HepG2 (cell line): Measurements from ENCODE around the gene AS3MT. TPM values are rescaled to one million over a fixed set of nuclear protein-coding genes. Genes with fewer than 3 reads are reported as not detected.

ENCODE experiments used
- ASH2L ChIP-seq: fragments of 300-600, 200-600 bp; sonication (generic); IDR thresholded peaks from 2 replicates; pipeline ENCODE4 v1.7.0; 2017; ENCODE audit warnings: low read depth, mild to moderate bottlenecking, moderate library complexity, mixed read lengths, low read length; ENCODE audit not compliant: insufficient read length
- DMAP1 ChIP-seq: IDR thresholded peaks from 2 replicates; pipeline ENCODE4 v1.6.1; 2016
- E2F5 ChIP-seq: sonication (generic); formaldehyde crosslinking; conservative IDR thresholded peaks from 2 replicates; pipeline ENCODE4 v1.4.0; 2020; ENCODE audit warnings: missing genetic modification reagents
- EEA1 ChIP-seq: sonication (generic); formaldehyde crosslinking; IDR thresholded peaks from 2 replicates; pipeline ENCODE4 v1.5.1; 2020; ENCODE audit warnings: mild to moderate bottlenecking, missing genetic modification reagents, borderline replicate concordance
- GABPB1 ChIP-seq: IDR thresholded peaks from 2 replicates; pipeline ENCODE4 v1.6.1; 2016; ENCODE audit warnings: mild to moderate bottlenecking, missing genetic modification reagents, moderate library complexity, missing compliant biosample characterization
- IRF2 ChIP-seq: IDR thresholded peaks from 2 replicates; pipeline ENCODE4 v1.6.1; 2018; ENCODE audit warnings: missing genetic modification reagents, missing compliant biosample characterization
- KAT7 ChIP-seq: IDR thresholded peaks from 2 replicates; pipeline ENCODE4 v1.6.1; 2018; ENCODE audit warnings: borderline replicate concordance, missing compliant biosample characterization
- KLF11 ChIP-seq: IDR thresholded peaks from 2 replicates; pipeline ENCODE4 v1.6.1; 2016; ENCODE audit warnings: missing compliant biosample characterization
- MTF1 ChIP-seq: sonication (generic); formaldehyde crosslinking; IDR thresholded peaks from 2 replicates; pipeline ENCODE4 v1.5.0; 2020; ENCODE audit warnings: missing genetic modification reagents
- MXD1 ChIP-seq: sonication (generic); formaldehyde crosslinking; IDR thresholded peaks from 2 replicates; pipeline ENCODE4 v1.4.0; 2020; ENCODE audit warnings: mild to moderate bottlenecking, missing genetic modification reagents
- NR3C1 ChIP-seq: sonication (generic); formaldehyde crosslinking; IDR thresholded peaks from 2 replicates; pipeline ENCODE4 v1.4.0; 2020; ENCODE audit warnings: missing genetic modification reagents
- PAXIP1 ChIP-seq: sonication (generic); formaldehyde crosslinking; conservative IDR thresholded peaks from 2 replicates; pipeline ENCODE4 v1.4.0; 2020; ENCODE audit warnings: mild to moderate bottlenecking, missing genetic modification reagents, moderate library complexity
- RAD21 ChIP-seq: fragments of 450-650 bp; formaldehyde crosslinking; IDR thresholded peaks from 2 replicates; pipeline ENCODE4 v1.5.0; 2020; ENCODE audit warnings: mild to moderate bottlenecking
- TAF1 ChIP-seq: sonication (generic); formaldehyde crosslinking; IDR thresholded peaks from 2 replicates; pipeline ENCODE4 v1.4.0; 2020; ENCODE audit warnings: missing genetic modification reagents
- ZBTB2 ChIP-seq: sonication (generic); formaldehyde crosslinking; IDR thresholded peaks from 2 replicates; pipeline ENCODE4 v1.8.0; 2022; ENCODE audit warnings: low read depth, missing genetic modification reagents
- ZNF24 ChIP-seq: fragments of 450-650 bp; IDR thresholded peaks from 2 replicates; pipeline ENCODE4 v1.6.1; 2017; ENCODE audit warnings: antibody characterized with exemption, mild to moderate bottlenecking
- ZNF432 ChIP-seq: sonication (generic); formaldehyde crosslinking; IDR thresholded peaks from 2 replicates; pipeline ENCODE4 v1.5.0; 2020; ENCODE audit warnings: missing genetic modification reagents, mild to moderate bottlenecking, borderline replicate concordance
- ZNF597 ChIP-seq: sonication (generic); formaldehyde crosslinking; IDR thresholded peaks from 2 replicates; pipeline ENCODE4 v1.5.0; 2020; ENCODE audit warnings: missing genetic modification reagents
- ZNF740 ChIP-seq: sonication (generic); formaldehyde crosslinking; IDR thresholded peaks from 2 replicates; pipeline ENCODE4 v1.4.0; 2020; ENCODE audit warnings: missing genetic modification reagents
- ZNF782 ChIP-seq: sonication (generic); formaldehyde crosslinking; IDR thresholded peaks from 2 replicates; pipeline ENCODE4 v1.4.0; 2020; ENCODE audit warnings: missing genetic modification reagents, mild to moderate bottlenecking, borderline replicate concordance
- polyA plus RNA-seq, 8 experiments: library from polyadenylated mRNA; depleted of rRNA in 3 of 8; stranded (reverse) in 7 of 8; unstranded in 1 of 8; fragments of >200 nt; fragmentation: Illumina TruSeq in 4 of 8; extraction: Trizol in 4 of 8; gene quantifications; 2 replicates each; pipeline versions ENCODE4 v1.2.1 to v1.2.3, GENCODE V29; 2011 to 2016; ENCODE audit warnings: low read depth in 4 of 8, missing spikeins in 1 of 8, mixed read lengths in 1 of 8; ENCODE audit not compliant: insufficient read depth in 1 of 8
- total RNA-seq, 5 experiments: library from RNA; depleted of rRNA; stranded (reverse); fragments of >200 nt; fragmentation: Illumina TruSeq; extraction: Trizol; gene quantifications; 2 replicates each; pipeline ENCODE4 v1.2.3, GENCODE V29; 2016; ENCODE audit warnings: low read depth in 1 of 5

Gene AS3MT
- total and polyA plus RNA-seq, 2 of the 13 experiments (the other 11 are each of a cell fraction or from before 2014, with no cell fraction given) = 8.7 to 17.4 TPM

GRCh38 chr10:102869258-102870198 lies at the start of gene AS3MT (continued):
- TF ChIP-seq ASH2L = peak; percentile 50
- TF ChIP-seq ZBTB2 (CRISPR knock-in tag) = no peak
- peak; percentile 5; the same call in 1 of the 2 replicates for TF ChIP-seq E2F5 (CRISPR knock-in tag)
- peak; percentile 63 for TF ChIP-seq GABPB1
- TF ChIP-seq ZNF597 = no peak
- TF ChIP-seq ZNF432 (CRISPR knock-in tag) = no peak
- 0 out of 2 replicates have a peak, but pooled peaks have one; percentile 13 for TF ChIP-seq IRF2 (CRISPR knock-in tag)
- no peak for TF ChIP-seq MTF1 (CRISPR knock-in tag)
- TF ChIP-seq KLF11 (CRISPR knock-in tag) = no peak
- 0 out of 2 replicates have a peak, but pooled peaks have one; percentile 19 for TF ChIP-seq ZNF782 (CRISPR knock-in tag)
- TF ChIP-seq ZNF740 (CRISPR knock-in tag) = no peak
- peak; percentile 58; the same call in 1 of the 2 replicates for TF ChIP-seq DMAP1 (CRISPR knock-in tag)
- peak; percentile 82; the same call in 1 of the 2 replicates for TF ChIP-seq MXD1 (CRISPR knock-in tag)
- TF ChIP-seq PAXIP1 = peak; percentile 80
- TF ChIP-seq NR3C1 = no peak
- TF ChIP-seq ZNF24 = no peak
- 0 out of 2 replicates have a peak, but pooled peaks have one; percentile 35 for TF ChIP-seq KAT7 (CRISPR knock-in tag)
- TF ChIP-seq RAD21 = 0 out of 2 replicates have a peak, but pooled peaks have one; percentile 18
- no peak for TF ChIP-seq EEA1 (CRISPR knock-in tag)
- peak; percentile 48 for TF ChIP-seq TAF1 (CRISPR knock-in tag)
